H1 (cell line): ENCODE measurements around the gene UBE2B. TPM values are rescaled to one million over a fixed set of nuclear protein-coding genes. Genes with fewer than 3 reads are reported as not detected.
A peak's percentile ranks its signal among the peaks of the same experiment; 100 is the strongest.

Experiments used
- CTCF ChIA-PET: fragments of 300-600 bp; sonication (Branson Sonifier 250); formaldehyde crosslinking; loops from one replicate; lab custom pipeline; 2021; ENCODE audit not compliant: partially characterized antibody; lab: Charles Lee
- POLR2A ChIA-PET: fragments of 300-600 bp; sonication (Branson Sonifier 250); formaldehyde crosslinking; loops from one replicate; lab custom pipeline; 2021; ENCODE audit warnings: inconsistent platforms; ENCODE audit not compliant: partially characterized antibody; lab: Charles Lee
- DNase-seq, 2 experiments: peaks; one replicate each; pipeline versions ENCODE4 v3.0.0 to v3.0.0-alpha.2; 2010 to 2022; ENCODE audit warnings: low spot score in 2 of 2, low read depth in 1 of 2, mixed read lengths in 1 of 2
- FAIRE-seq: peaks from 2 replicates; lab custom pipeline; 2011; peaks lifted over from hg19 to GRCh38; lab: Jason Lieb, UNC
- H2AFZ ChIP-seq: 2 replicates; pipeline ENCODE4 v1.8.1; 2012; ENCODE audit warnings: low read length, inconsistent platforms
- H2AK5ac ChIP-seq: 2 replicates; pipeline ENCODE4 v1.6.1; 2013; ENCODE audit warnings: low read depth, low read length
- H2BK120ac ChIP-seq: replicated peaks from 2 replicates; pipeline ENCODE3; 2013; ENCODE audit warnings: low read depth, low read length, inconsistent platforms
- H2BK12ac ChIP-seq: 2 replicates; pipeline ENCODE4 v1.6.1; 2013; ENCODE audit warnings: low read depth, low read length
- H2BK15ac ChIP-seq: 2 replicates; pipeline ENCODE4 v1.6.1; 2013; ENCODE audit warnings: low read length
- H2BK20ac ChIP-seq: 2 replicates; pipeline ENCODE4 v1.6.1; 2013; ENCODE audit warnings: low read length
- H2BK5ac ChIP-seq: 2 replicates; pipeline ENCODE4 v1.6.1; 2013; ENCODE audit warnings: low read depth, low read length
- H3K14ac ChIP-seq: 2 replicates; pipeline ENCODE4 v1.6.1; 2013; ENCODE audit warnings: inconsistent platforms; ENCODE audit not compliant: insufficient read length
- H3K18ac ChIP-seq: 2 replicates; pipeline ENCODE4 v1.6.1; 2013; ENCODE audit warnings: low read length; ENCODE audit errors: extremely low read depth
- H3K23ac ChIP-seq: 2 replicates; pipeline ENCODE4 v1.6.1; 2013; ENCODE audit warnings: inconsistent platforms; ENCODE audit not compliant: insufficient read length
- H3K23me2 ChIP-seq: 2 replicates; pipeline ENCODE4 v1.6.1; 2013; ENCODE audit warnings: low read depth, low read length
- H3K27ac ChIP-seq: 2 replicates; pipeline ENCODE4 v1.6.1; 2011; ENCODE audit warnings: low read depth, low read length, inconsistent platforms
- H3K27me3 ChIP-seq, 4 experiments: replicated peaks in 1 of 4; 1 replicate in 1 of 4; 2 replicates in 3 of 4; pipeline versions ENCODE4 v1.6.1 to v1.8.1; 2011 to 2013; ENCODE audit warnings: low read length in 3 of 4, mild to moderate bottlenecking in 3 of 4, inconsistent platforms in 2 of 4, mixed read lengths in 2 of 4, moderate library complexity in 1 of 4; ENCODE audit not compliant: control insufficient read depth in 3 of 4, insufficient read depth in 3 of 4; ENCODE audit errors: extremely low read depth in 1 of 4
- H3K36me3 ChIP-seq, 4 experiments: 2 replicates each; pipeline versions ENCODE4 v1.6.1 to v1.8.1; 2011 to 2013; ENCODE audit warnings: mild to moderate bottlenecking in 4 of 4, low read length in 3 of 4, moderate library complexity in 2 of 4, control low read depth in 1 of 4, inconsistent platforms in 1 of 4; ENCODE audit not compliant: insufficient read depth in 4 of 4, control insufficient read depth in 2 of 4
- H3K4ac ChIP-seq: replicated peaks from 2 replicates; pipeline ENCODE3; 2013; ENCODE audit warnings: low read length, low read depth, mixed read lengths, inconsistent platforms; ENCODE audit not compliant: insufficient read length
- H3K4me1 ChIP-seq, 4 experiments: replicated peaks in 1 of 4; 1 replicate in 1 of 4; 2 replicates in 3 of 4; pipeline versions ENCODE4 v1.6.1 to v1.8.1; 2011 to 2013; ENCODE audit warnings: low read length in 3 of 4, inconsistent platforms in 2 of 4, mixed read lengths in 1 of 4; ENCODE audit not compliant: insufficient read depth in 4 of 4, control insufficient read depth in 3 of 4
- H3K4me2 ChIP-seq, 2 experiments: 2 replicates each; pipeline versions ENCODE4 v1.6.1 to v1.8.1; 2011 to 2013; ENCODE audit warnings: low read depth in 2 of 2, low read length in 2 of 2, control low read depth in 1 of 2, inconsistent platforms in 1 of 2, mild to moderate bottlenecking in 1 of 2; ENCODE audit not compliant: insufficient read depth in 1 of 2
- H3K4me3 ChIP-seq, 4 experiments: fragments of 200-600, 300-600 bp in 1 of 4; sonication (generic), shearing (Covaris generic), sonication (Bioruptor Twin) in 1 of 4; 2 replicates each; pipeline versions ENCODE4 v1.5.1 to v1.8.1; 2011 to 2016; ENCODE audit warnings: low read length in 4 of 4, low read depth in 3 of 4, control low read depth in 2 of 4, inconsistent platforms in 2 of 4, mild to moderate bottlenecking in 2 of 4, mixed read lengths in 1 of 4, moderate library complexity in 1 of 4; ENCODE audit not compliant: insufficient read depth in 2 of 4; ENCODE audit errors: extremely low read depth in 1 of 4
- H3K56ac ChIP-seq: replicated peaks from 2 replicates; pipeline ENCODE3; 2013; ENCODE audit warnings: low read depth, mild to moderate bottlenecking, mixed read lengths, low read length, inconsistent platforms; ENCODE audit not compliant: insufficient read length
- H3K79me1 ChIP-seq: 2 replicates; pipeline ENCODE4 v1.6.1; 2013; ENCODE audit warnings: low read depth, low read length, control low read depth
- H3K79me2 ChIP-seq, 2 experiments: 2 replicates each; pipeline versions ENCODE4 v1.6.1 to v1.8.1; 2012 to 2013; ENCODE audit warnings: low read length in 2 of 2, mild to moderate bottlenecking in 2 of 2, inconsistent platforms in 1 of 2; ENCODE audit not compliant: insufficient read depth in 2 of 2, control insufficient read depth in 1 of 2
- H3K9ac ChIP-seq, 4 experiments: replicated peaks in 1 of 4; 1 replicate in 1 of 4; 2 replicates in 3 of 4; pipeline versions ENCODE4 v1.6.1 to v1.8.1; 2011 to 2013; ENCODE audit warnings: low read depth in 3 of 4, low read length in 3 of 4, control low read depth in 2 of 4, mild to moderate bottlenecking in 2 of 4, moderate library complexity in 2 of 4, inconsistent platforms in 1 of 4; ENCODE audit errors: extremely low read depth in 1 of 4
- H3K9me3 ChIP-seq, 2 experiments: 2 replicates each; pipeline versions ENCODE4 v1.6.1 to v1.8.1; 2012 to 2013; ENCODE audit warnings: mild to moderate bottlenecking in 2 of 2, moderate library complexity in 2 of 2, control low read depth in 1 of 2, inconsistent platforms in 1 of 2, low read depth in 1 of 2, low read length in 1 of 2, mixed read lengths in 1 of 2; ENCODE audit not compliant: insufficient read depth in 2 of 2
- H4K20me1 ChIP-seq, 2 experiments: replicated peaks in 1 of 2; 2 replicates each; pipeline versions ENCODE3 to v1.8.1; 2011 to 2013; ENCODE audit warnings: inconsistent platforms in 2 of 2, low read length in 2 of 2, mild to moderate bottlenecking in 1 of 2; ENCODE audit not compliant: insufficient read depth in 2 of 2, control insufficient read depth in 1 of 2
- H4K5ac ChIP-seq: 2 replicates; pipeline ENCODE4 v1.6.1; 2013; ENCODE audit warnings: low read length, low read depth, mixed read lengths, inconsistent platforms; ENCODE audit not compliant: insufficient read length
- H4K8ac ChIP-seq: 2 replicates; pipeline ENCODE4 v1.8.0; 2013; ENCODE audit warnings: mild to moderate bottlenecking, moderate library complexity, low read length, inconsistent platforms; ENCODE audit not compliant: insufficient read depth; ENCODE audit errors: extremely low read depth
- H4K91ac ChIP-seq: replicated peaks from 2 replicates; pipeline ENCODE3; 2013; ENCODE audit warnings: low read length, mixed read lengths, inconsistent platforms; ENCODE audit not compliant: insufficient read length
- CTBP2 ChIP-seq: IDR thresholded peaks from 2 replicates; pipeline ENCODE4 v1.7.0; 2011; ENCODE audit warnings: borderline replicate concordance, mild to moderate bottlenecking, moderate library complexity, mixed read lengths, low read length; ENCODE audit not compliant: insufficient read depth, insufficient read length
- CTCF ChIP-seq, 3 experiments: IDR thresholded peaks; 1 replicate in 2 of 3; 2 replicates in 1 of 3; pipeline versions ENCODE4 v1.5.1 to v1.6.1; 2011; ENCODE audit warnings: low read length in 3 of 3, mild to moderate bottlenecking in 3 of 3, inconsistent platforms in 2 of 3, low read depth in 1 of 3, moderate library complexity in 1 of 3; ENCODE audit not compliant: insufficient read depth in 1 of 3; ENCODE audit errors: control extremely low read depth in 1 of 3
- JUND ChIP-seq: IDR thresholded peaks from 2 replicates; pipeline ENCODE4 v1.6.1; 2011; ENCODE audit warnings: mild to moderate bottlenecking, improper control_type of control experiment, low read length
- WGBS, 2 experiments: shearing (Covaris generic) in 1 of 2; methylation state at CpG; one replicate each; pipeline versions ENCODE4 v1.1.6 to v1.1.7; 2013 to 2015; ENCODE audit warnings: low lambda C conversion rate in 2 of 2, mixed read lengths in 2 of 2, inconsistent platforms in 1 of 2, low coverage in 1 of 2, missing lambda C conversion rate in 1 of 2; ENCODE audit not compliant: insufficient replicate concordance in 2 of 2, insufficient coverage in 1 of 2, insufficient read length in 1 of 2; ENCODE audit errors: extremely low coverage in 1 of 2, missing lambda C conversion rate in 1 of 2; 5-methylcytosine and 5-hydroxymethylcytosine counted together
- polyA plus RNA-seq, 7 experiments: library from polyadenylated mRNA; depleted of rRNA in 3 of 7; stranded (reverse) in 5 of 7; unstranded in 2 of 7; fragments of >200 nt in 5 of 7; fragments of 200-250 nt in 2 of 7; gene quantifications; 1 replicate in 5 of 7; 2 replicates in 1 of 7; 4 replicates in 1 of 7; pipeline versions ENCODE4 v1.2.1 to v1.2.3, GENCODE V29; 2011 to 2013; ENCODE audit warnings: missing spikeins in 2 of 7, mixed read lengths in 2 of 7
- total RNA-seq: library from RNA; stranded (reverse); fragmentation: NEBNext Ultra II Directional; extraction: Animal tissue kit (Norgen Biotek cat#: 25700); gene quantifications from 2 replicates; pipeline ENCODE4 v1.2.1, GENCODE V29; 2021

Gene UBE2B
- total and polyA plus RNA-seq, 2 of the 8 experiments (the other 6 are each of a cell fraction or from before 2014, with no cell fraction given), result 15.9 to 46.8 TPM

- H3K4me1 ChIP-seq, result peaks cover 6 to 27% (median 16%) of the 10 kb centered on the region in 4 experiments; a peak in 6 of 7 replicates
- TF ChIP-seq CTBP2, result peak; percentile 59
- no peak for TF ChIP-seq JUND
- peak in 1 of 3 experiments; percentile 7; a peak in 1 of 4 replicates for TF ChIP-seq CTCF (IDR thresholded peaks at IDR 0.05; ENCODE audit: control extremely low read depth in 1 of 3, insufficient read depth in 1 of 3, low read depth in 1 of 3, low read length in 3 of 3)
- WGBS, 2 experiments, result 43% methylated on average over 5 of the region's 5 CpGs; no CpG with 5 or more reads in 1 of the 2 experiments
These were observed 58.7 kb downstream of the UBE2B start for GRCh38 chr5:134430001-134430569.

More at GRCh38 chr5:134430001-134430569, 58.7 kb downstream of the UBE2B start:
- H3K56ac ChIP-seq, result no peak overlapping the region
- peaks cover 0 to 1% (median 0%) of the 10 kb centered on the region in 4 experiments; a peak in 1 of 7 replicates for H3K27me3 ChIP-seq
- H3K23me2 ChIP-seq, result peaks cover 2% of the 10 kb centered on the region; the same call in 1 of the 2 replicates
- peak overlapping the region; percentile 58; the same call in 1 of the 2 replicates for H2BK5ac ChIP-seq
- no peak overlapping the region for H2AFZ ChIP-seq
- no peak overlapping the region for H4K91ac ChIP-seq
- no peaks in the 10 kb centered on the region for H4K20me1 ChIP-seq
- peak overlapping the region; percentile 49 to 82 for H3K4me2 ChIP-seq
- peaks cover 0 to 5% of the 10 kb centered on the region in 2 experiments; a peak in 2 of 4 replicates for H3K79me2 ChIP-seq
- no peak overlapping the region for H4K5ac ChIP-seq
- no peak overlapping the region for H3K23ac ChIP-seq
- H2BK20ac ChIP-seq, result no peak overlapping the region
- 0 out of 2 replicates have a peak overlapping the region, but pooled peaks have one; percentile 63 for H2BK15ac ChIP-seq
- no peak overlapping the region for H2BK12ac ChIP-seq
- no peak overlapping the region; the same call in 1 of the 2 replicates for H3K18ac ChIP-seq
- no peak for FAIRE-seq
- no peak overlapping the region for H3K14ac ChIP-seq
- H3K79me1 ChIP-seq, result peaks cover 4% of the 10 kb centered on the region
- H2BK120ac ChIP-seq, result no peak overlapping the region
- H2AK5ac ChIP-seq, result peak overlapping the region; percentile 79; the same call in 1 of the 2 replicates
- peak overlapping the region in 1 of 4 experiments; percentile 44; a peak in 2 of 8 replicates for H3K4me3 ChIP-seq
- DNase-seq, result no peak
- H3K9ac ChIP-seq, result no peak overlapping the region
- ChIA-PET CTCF (interaction anchor here (0.7 to 7.8 kb wide), 9 partner anchors 10 to 156 kb away, joined by 3 to 91 read pairs (median 4); partner anchors contain the start of genes CDKN2AIPNL and JADE2), POLR2A (interaction anchor here (0.9 to 5.0 kb wide), 13 partner anchors 9 to 254 kb away, joined by 3 to 31 read pairs (median 8); partner anchors contain the start of genes CDKN2AIPNL, JADE2 and UBE2B)
- no peak overlapping the region for H3K4ac ChIP-seq
- H3K27ac ChIP-seq, result no peak overlapping the region
- H3K9me3 ChIP-seq, result no peaks in the 10 kb centered on the region
- no peak overlapping the region for H4K8ac ChIP-seq
- no peaks in the 10 kb centered on the region for H3K36me3 ChIP-seq
